ENCODE measurements around the gene CFAP74.

DNA sequence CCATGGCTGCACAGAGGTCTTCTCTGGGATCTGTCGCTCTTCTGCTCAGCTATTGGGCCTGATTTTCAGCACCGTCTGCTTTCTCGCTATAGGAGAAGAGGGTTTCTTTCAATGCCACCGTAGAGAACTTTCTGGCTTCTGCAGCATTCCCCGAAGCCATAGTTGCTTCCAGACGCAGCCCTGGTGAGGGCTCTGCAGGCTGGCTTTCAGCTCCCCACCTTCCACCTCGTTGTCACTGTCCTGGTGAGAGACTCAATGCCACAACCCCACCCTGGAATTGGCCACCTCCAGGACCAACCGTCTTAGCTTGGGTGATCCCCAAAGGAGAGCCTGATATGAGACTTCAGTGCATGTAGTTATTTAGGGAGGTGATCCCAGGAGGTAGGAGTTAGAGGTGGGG is 34.6 kb upstream of the CFAP74 start:
- TF ChIP-seq, protein P1, sequence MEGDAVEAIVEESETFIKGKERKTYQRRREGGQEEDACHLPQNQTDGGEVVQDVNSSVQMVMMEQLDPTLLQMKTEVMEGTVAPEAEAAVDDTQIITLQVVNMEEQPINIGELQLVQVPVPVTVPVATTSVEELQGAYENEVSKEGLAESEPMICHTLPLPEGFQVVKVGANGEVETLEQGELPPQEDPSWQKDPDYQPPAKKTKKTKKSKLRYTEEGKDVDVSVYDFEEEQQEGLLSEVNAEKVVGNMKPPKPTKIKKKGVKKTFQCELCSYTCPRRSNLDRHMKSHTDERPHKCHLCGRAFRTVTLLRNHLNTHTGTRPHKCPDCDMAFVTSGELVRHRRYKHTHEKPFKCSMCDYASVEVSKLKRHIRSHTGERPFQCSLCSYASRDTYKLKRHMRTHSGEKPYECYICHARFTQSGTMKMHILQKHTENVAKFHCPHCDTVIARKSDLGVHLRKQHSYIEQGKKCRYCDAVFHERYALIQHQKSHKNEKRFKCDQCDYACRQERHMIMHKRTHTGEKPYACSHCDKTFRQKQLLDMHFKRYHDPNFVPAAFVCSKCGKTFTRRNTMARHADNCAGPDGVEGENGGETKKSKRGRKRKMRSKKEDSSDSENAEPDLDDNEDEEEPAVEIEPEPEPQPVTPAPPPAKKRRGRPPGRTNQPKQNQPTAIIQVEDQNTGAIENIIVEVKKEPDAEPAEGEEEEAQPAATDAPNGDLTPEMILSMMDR (conservative IDR thresholded peaks at IDR 0.05; ENCODE audit: low read depth, low read length): no peak
- TF ChIP-seq EZH2 (IDR thresholded peaks at IDR 0.05; ENCODE audit: borderline replicate concordance, low read depth, low read length, poor library complexity, severe bottlenecking): no peak
